Thyroid gland (tissue), 4 donors: Measurements from ENCODE around the gene AIRE. TPM values are rescaled to one million over a fixed set of nuclear protein-coding genes. Genes with fewer than 3 reads are reported as not detected.
"Not testable (repeated sequence)": the region's sequence is repeated elsewhere in the genome, so short reads cannot be mapped to it uniquely, and the experiment has no call there.

Experiments
- DNase-seq, 2 donors: peaks; one replicate each; pipeline ENCODE4 v3.0.0-alpha.2; 2019
- H3K27ac ChIP-seq, 3 donors: fragments of 200-600 bp; sonication (generic); 1 replicate in 2 of 3; 2 replicates in 1 of 3; pipeline ENCODE4 v1.5.1; 2016 to 2019; ENCODE audit warnings: mild to moderate bottlenecking in 1 of 3, moderate library complexity in 1 of 3
- H3K27me3 ChIP-seq: fragments of 200-600 bp; sonication (generic); one replicate; pipeline ENCODE4 v1.5.1; 2019
- H3K36me3 ChIP-seq, 2 donors: fragments of 200-600 bp; sonication (generic); one replicate each; pipeline ENCODE4 v1.5.1; 2016 to 2019
- H3K4me1 ChIP-seq, 2 donors: fragments of 200-600 bp; sonication (generic); one replicate each; pipeline ENCODE4 v1.5.1; 2017 to 2019
- H3K4me3 ChIP-seq, 3 donors: fragments of 200-600 bp; sonication (generic); replicated peaks in 1 of 3; 1 replicate in 2 of 3; 2 replicates in 1 of 3; pipeline ENCODE4 v1.5.1; 2016; ENCODE audit warnings: mild to moderate bottlenecking in 1 of 3
- H3K9me3 ChIP-seq: fragments of 200-600 bp; sonication (generic); one replicate; pipeline ENCODE4 v1.5.1; 2017
- POLR2A ChIP-seq, 2 donors: fragments of 450-650 bp; IDR thresholded peaks; one replicate each; pipeline ENCODE4 v1.6.1; 2017; ENCODE audit warnings: antibody characterized with exemption in 2 of 2, mild to moderate bottlenecking in 2 of 2, moderate library complexity in 1 of 2
- WGBS, 2 donors: methylation state at CpG; one replicate each; pipeline ENCODE4 v1.1.5; 2017; 5-methylcytosine and 5-hydroxymethylcytosine counted together
- intact Hi-C: fragments of 100-400 bp; cut with DNase I; formaldehyde crosslinking; loops from one replicate; pipeline ENCODE4 v1.15.1; 2023
- total RNA-seq, 4 donors: library from RNA; depleted of rRNA; stranded (reverse); fragments of >200 nt; gene quantifications; one replicate each; pipeline ENCODE4 v1.2.3, GENCODE V29; 2016
- TF ChIP-seq, protein P1 (sequence below), 6 experiments: fragments of 200-600 bp in 3 of 6; fragments of 450-650 bp in 3 of 6; sonication (generic) in 3 of 6; IDR thresholded peaks; one replicate each; pipeline ENCODE4 v1.5.1; 2016 to 2019; ENCODE audit warnings: antibody characterized with exemption in 6 of 6, mild to moderate bottlenecking in 2 of 6, inconsistent platforms in 1 of 6, moderate library complexity in 1 of 6

AIRE gene
- total RNA-seq, result under 1 TPM in 1 of 4 donors, not detected in 3; 0.13 TPM

DNA sequence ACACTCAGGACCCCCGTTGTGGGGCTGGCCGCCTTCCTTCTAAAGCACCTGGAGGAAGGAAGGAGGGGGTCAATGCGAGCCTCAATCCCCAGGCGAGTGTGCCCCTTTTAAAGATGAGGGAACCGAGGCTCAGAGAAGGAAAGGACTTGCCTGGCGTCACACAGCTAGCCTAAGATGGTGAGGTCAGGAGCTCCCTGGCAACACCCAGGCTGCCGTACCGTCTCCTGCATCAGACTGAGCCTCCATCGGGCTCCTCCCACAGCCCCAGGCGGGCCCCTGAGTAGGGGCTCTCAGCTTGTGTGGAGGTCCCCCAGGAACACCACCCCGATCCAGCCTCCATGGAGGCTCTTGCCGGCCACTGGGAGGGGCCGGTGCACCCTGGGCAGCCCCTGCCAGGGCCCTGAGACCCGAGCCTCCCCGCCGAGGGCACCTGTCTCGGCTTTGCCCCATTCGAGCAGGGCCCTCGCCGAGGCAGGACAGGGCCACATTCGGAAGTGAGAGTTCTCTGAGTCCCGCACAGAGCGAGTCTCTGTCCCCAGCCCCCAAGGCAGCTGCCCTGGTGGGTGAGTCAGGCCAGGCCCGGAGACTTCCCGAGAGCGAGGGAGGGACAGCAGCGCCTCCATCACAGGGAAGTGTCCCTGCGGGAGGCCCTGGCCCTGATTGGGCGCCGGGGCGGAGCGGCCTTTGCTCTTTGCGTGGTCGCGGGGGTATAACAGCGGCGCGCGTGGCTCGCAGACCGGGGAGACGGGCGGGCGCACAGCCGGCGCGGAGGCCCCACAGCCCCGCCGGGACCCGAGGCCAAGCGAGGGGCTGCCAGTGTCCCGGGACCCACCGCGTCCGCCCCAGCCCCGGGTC lies at the start of gene AIRE:
TSS of gene AIRE (plus strand) at position 739 of the 855 bp plus-strand sequence. CDS start 131 bp downstream, outside the sequence.
- no peak within 1 kb of the TSS for H3K27ac ChIP-seq
- H3K27me3 ChIP-seq, result no peaks in the 10 kb centered on the region
- H3K4me1 ChIP-seq, result peaks cover 0 to 6% of the 10 kb centered on the region in 2 donors
- no peaks in the 10 kb centered on the region for H3K36me3 ChIP-seq
- no peaks in the 10 kb centered on the region for H3K9me3 ChIP-seq
- H3K4me3 ChIP-seq, result no peak within 1 kb of the TSS
- intact Hi-C loops, result no loop called here
- TF ChIP-seq, protein P1, sequence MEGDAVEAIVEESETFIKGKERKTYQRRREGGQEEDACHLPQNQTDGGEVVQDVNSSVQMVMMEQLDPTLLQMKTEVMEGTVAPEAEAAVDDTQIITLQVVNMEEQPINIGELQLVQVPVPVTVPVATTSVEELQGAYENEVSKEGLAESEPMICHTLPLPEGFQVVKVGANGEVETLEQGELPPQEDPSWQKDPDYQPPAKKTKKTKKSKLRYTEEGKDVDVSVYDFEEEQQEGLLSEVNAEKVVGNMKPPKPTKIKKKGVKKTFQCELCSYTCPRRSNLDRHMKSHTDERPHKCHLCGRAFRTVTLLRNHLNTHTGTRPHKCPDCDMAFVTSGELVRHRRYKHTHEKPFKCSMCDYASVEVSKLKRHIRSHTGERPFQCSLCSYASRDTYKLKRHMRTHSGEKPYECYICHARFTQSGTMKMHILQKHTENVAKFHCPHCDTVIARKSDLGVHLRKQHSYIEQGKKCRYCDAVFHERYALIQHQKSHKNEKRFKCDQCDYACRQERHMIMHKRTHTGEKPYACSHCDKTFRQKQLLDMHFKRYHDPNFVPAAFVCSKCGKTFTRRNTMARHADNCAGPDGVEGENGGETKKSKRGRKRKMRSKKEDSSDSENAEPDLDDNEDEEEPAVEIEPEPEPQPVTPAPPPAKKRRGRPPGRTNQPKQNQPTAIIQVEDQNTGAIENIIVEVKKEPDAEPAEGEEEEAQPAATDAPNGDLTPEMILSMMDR (IDR thresholded peaks at IDR 0.05), result no peak
- TF ChIP-seq POLR2A (IDR thresholded peaks at IDR 0.05), result no peak
- DNase-seq, result no peak
- WGBS, 2 donors, result 35 to 52% methylated on average over 7 to 20 of the region's 56 CpGs

DNA sequence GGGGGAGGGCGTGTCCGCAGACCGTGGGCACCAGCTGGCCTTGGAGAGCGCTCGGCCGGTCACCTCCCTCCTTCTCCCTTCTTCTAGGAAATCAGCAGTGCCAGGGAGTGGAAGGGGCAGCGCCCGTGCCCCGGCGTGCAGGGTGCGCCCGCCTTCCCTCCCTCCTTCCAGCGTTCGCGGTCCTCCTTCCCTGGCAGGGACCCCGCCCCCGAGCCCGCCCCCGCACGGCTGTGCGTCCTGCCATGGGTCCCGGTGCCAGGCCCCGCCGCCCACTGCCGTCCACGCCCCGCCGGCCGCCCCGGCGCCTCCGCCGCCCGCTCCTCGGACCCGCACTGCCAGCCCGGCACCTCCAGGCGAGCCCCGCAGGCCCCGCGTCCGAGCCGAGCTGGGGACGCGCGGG lies 45.3 kb upstream of the AIRE start:
- intact Hi-C loops, H3K27ac ChIP-seq, H3K27me3 ChIP-seq, H3K9me3 ChIP-seq, H3K4me3 ChIP-seq, DNase-seq, H3K36me3 ChIP-seq, H3K4me1 ChIP-seq: not testable (repeated sequence)
- WGBS, 2 donors, result no CpG with 5 or more reads among the region's 46 CpGs

DNA sequence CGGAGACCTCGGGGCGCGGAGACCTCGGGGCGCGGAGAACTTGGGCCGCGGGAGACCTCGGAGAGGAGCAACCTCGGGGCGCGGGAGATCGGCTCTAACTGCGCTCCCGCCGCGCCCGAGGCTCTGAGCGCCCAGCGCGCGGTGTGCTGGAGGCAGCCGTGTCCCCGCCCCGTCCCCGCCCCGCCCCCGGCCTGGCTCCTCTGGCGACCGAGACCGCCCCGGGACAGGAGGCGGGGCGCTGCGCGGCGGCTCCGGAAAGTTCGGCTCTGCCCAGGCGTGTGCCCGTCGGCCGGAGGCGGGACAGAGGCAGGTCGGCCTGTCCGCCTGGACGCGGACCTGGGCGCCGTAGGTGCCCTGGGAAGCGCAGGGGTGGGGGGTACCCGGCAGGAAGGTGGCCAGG lies 44.8 kb upstream of the AIRE start, which contains the start of gene ICOSLG:
TSS of gene ICOSLG (minus strand) at position 102 of the 400 bp plus-strand sequence. CDS start 126 bp downstream, outside the sequence.
- WGBS, 2 donors, result no CpG with 5 or more reads among the region's 53 CpGs
- H3K4me1 ChIP-seq, H3K27me3 ChIP-seq, H3K9me3 ChIP-seq, H3K4me3 ChIP-seq, intact Hi-C loops, DNase-seq, H3K36me3 ChIP-seq, H3K27ac ChIP-seq: not testable (repeated sequence)

DNA sequence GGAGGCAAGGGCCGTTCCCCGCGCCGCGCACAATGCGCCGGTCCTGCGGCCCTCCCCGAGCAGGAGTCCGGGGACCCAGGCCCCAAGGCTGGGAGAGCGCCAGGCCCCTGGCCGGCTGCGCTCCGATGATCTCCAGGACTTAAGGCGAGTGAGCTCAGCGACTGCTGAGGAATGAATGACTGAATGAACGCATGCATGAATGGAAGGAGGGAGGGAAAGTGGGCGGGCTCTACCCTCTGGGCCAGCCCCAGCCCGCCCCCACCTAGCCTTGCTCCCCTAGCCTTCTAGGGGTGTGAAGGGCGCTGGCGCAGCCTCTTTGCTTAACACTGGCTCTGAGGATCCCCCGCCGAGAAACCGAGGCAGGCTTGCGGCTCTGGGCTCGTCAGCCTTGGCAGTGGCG lies 44.4 kb upstream of the AIRE start:
- DNase-seq, intact Hi-C loops, H3K9me3 ChIP-seq, H3K27ac ChIP-seq, H3K4me3 ChIP-seq, H3K36me3 ChIP-seq, H3K4me1 ChIP-seq, H3K27me3 ChIP-seq: not testable (repeated sequence)
- no CpG with 5 or more reads among the region's 27 CpGs for WGBS, 2 donors

DNA sequence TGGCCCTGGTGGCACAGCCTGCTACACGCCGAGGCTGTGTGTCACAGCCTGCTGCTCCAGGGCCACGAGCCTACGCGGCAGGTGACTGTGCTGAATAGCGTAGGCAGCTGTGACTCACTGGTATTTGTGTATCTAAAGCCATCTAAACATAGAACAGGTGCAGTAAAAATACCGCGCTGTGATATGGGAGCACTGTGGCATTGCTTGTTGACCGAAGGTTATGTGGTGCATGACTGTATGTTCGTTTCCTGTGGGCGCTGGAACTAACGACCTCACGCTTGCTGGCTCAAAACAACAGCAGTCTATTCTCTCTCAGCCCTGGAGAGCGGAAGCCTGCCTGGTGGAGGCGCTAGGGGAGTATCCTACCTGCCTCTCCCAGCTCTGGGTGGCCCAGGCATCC lies 41.7 kb upstream of the AIRE start:
- H3K27ac ChIP-seq, H3K9me3 ChIP-seq, H3K4me1 ChIP-seq, intact Hi-C loops, H3K27me3 ChIP-seq, H3K36me3 ChIP-seq, DNase-seq, H3K4me3 ChIP-seq: not testable (repeated sequence)
- WGBS, 2 donors, result no CpG with 5 or more reads among the region's 15 CpGs

DNA sequence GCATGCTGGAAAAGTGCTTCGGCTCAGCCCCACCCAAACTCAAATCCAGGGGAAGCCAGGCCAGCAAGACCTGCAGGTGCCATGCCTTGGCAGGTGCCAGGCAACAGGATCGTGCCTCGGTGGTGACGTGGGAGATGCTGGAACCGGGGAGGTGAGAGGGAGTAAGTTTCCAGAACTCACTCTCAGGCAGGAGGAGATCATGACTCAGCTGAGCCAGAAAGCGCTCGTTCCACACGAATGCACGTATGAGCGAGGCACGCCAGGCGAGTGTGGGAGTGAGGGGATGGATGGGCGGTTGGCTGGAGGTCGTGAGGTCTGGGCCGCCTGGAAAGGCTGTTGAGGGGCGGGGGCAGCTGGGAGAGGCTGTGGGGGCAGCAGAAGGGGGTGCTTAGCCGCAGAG lies 37.8 kb upstream of the AIRE start:
- H3K36me3 ChIP-seq, H3K4me3 ChIP-seq, H3K27ac ChIP-seq, H3K4me1 ChIP-seq, H3K9me3 ChIP-seq, DNase-seq, intact Hi-C loops, H3K27me3 ChIP-seq: not testable (repeated sequence)
- no CpG with 5 or more reads among the region's 17 CpGs for WGBS, 2 donors

DNA sequence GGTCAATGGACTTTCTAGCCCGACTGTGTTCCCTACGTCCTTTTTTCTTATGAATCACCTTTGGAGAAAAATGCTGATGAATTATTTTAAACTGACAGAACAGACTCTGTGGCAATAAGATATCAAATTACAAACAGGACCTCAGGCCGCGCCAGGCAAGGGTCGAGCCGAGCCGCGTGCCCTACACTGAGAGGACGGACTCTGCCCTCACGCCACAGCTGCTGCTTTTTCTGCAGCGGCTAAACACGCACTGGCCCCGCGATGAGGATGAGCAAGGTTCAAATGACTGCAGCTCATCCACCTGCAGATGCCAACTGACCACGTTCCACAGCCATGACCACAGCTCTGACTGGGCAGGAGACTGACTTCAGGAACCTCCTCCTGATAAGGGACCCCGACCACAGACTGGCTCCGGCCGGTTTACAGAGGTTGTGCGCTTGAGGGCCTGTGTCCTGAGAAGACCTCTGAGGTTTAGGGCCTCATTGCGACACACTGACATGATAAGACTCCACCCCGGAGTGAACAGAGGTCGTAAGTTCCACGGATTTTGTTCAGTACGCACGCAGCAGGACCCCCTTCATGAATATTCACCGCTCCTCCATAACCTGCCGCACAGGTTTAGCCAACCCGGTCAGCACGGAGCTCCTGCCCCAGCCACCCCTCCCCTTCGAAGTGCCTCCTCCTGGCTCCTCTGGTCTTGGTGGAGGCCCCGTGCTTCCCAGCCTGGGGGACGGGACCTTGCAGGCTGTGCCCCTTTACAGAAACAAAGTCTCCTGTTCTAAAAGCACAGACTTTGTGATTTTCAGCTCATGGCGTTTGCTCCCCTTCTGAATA lies 36.3 kb upstream of the AIRE start:
- DNase-seq, H3K9me3 ChIP-seq, H3K4me1 ChIP-seq, H3K27me3 ChIP-seq, intact Hi-C loops, H3K4me3 ChIP-seq, H3K36me3 ChIP-seq, H3K27ac ChIP-seq: not testable (repeated sequence)
- WGBS, 2 donors, result no CpG with 5 or more reads among the region's 33 CpGs
